Fibroblast of skin of abdomen (primary cell): ENCODE data around the gene DNMT3A.
A peak's percentile ranks its signal among the peaks of the same experiment; 100 is the strongest.

Experiments used
- DNase-seq: peaks from one replicate; pipeline ENCODE4 v3.0.0-alpha.2; 2013

The DNMT3A gene

DNA sequence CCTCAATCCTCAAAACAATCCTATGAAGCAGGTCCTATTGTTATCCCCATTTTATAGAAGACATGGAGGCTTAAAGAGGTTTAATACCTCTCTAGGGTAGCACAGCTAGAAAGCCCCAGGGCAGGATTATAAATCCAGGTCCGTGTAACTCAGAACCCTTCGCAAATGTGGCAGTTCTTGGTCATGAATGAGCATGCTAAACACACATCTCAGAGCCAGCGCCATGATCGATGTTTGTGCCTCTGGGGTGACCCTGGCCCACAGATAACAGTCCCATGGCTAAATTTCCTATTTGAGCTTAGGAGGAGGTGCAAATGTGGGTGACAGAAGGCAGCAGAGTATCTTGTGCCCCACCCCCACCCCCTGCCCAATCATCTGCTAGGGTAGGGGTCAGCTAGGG, 17.5 kb downstream of the DNMT3A start:
- DNase-seq: no peak

DNA sequence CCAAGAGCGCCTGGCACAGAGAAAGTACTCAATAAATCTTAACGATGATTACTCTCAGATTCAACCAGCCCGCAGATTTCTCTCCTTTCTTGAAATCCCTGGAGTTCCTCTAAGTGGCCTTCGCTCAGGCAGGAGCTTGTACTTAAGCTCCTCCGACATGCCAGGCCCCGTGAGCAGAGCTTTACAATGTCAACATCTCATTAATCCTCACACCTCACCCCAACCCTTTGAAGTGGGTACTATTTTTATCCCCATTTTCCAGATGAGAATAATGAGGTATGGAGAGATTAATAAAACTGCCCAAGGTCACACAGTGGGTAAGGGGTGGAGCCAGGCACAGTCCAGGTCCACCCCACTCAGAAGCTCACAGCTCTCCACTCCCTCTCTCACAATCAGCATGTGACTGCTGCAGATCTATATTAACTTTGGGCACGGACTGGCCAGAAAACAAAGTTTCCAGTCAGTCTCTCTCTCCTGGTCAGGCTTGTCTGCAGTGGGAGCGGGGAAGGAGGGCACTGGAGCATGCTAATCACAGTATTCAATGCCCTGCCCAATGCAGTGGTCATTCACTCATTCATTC, 18.0 kb downstream of the DNMT3A start:
- DNase-seq: no peak

DNA sequence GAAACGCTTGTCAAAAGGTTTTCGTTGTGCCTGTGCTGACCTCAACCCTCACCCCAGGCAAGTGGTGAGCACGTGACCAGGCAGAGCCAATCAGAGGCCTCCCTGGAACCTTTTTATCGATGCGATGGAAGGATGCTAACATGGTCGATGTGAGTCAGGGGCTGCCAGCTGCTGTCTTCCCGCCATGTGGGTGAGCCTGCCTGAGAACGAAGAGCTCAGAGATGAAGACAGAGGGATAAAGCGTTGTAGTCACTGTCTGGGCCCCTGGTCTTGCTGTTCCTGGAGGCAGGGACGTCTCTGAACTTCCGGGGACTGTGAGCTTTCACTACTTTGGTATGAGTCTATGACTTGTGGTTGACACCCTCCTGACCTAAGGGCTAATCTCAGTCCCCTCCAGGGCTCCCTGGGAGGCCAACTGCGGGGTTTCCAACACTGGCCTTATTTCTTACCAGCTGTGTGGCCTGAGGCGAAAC, 18.6 kb downstream of the DNMT3A start:
- peak; percentile 44 for DNase-seq

DNA sequence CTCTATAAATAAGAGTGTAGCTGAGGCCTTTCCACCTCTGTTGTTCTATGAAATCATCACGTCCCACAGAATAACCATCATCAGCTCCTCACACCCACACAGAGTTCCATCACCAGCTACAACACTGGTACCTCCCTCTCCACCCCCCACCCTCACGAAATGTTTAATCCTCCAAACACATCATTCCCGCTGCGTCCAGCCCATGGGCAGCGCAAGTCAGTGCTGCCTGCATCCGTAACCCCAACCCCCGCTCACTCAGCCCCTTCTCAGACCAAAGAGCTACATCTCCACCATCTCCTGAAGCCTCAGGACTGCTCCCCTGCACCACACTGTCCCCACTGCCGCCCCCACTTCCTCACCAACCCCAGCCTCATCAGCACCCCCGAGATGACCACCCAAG, 19.4 kb downstream of the DNMT3A start:
- no peak for DNase-seq

DNA sequence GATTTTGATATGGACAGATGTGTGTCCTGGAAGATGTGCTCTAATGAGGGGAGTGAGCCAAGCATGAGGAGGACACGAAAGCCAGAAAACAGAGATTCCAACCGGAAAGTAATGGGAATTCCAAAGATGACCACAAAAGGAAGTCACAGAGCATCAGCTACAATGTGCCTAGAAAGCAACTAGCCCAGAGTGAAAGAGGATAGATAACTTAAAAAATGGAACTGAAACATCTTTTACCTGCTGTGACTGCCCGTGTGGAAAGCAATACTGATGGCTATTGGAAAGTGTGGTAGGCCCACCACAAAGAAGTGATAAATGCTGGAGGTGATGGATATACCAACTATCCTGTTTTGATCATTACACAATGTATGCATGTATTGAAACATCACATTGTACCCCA, 21.6 kb downstream of the DNMT3A start:
- DNase-seq: no peak

DNA sequence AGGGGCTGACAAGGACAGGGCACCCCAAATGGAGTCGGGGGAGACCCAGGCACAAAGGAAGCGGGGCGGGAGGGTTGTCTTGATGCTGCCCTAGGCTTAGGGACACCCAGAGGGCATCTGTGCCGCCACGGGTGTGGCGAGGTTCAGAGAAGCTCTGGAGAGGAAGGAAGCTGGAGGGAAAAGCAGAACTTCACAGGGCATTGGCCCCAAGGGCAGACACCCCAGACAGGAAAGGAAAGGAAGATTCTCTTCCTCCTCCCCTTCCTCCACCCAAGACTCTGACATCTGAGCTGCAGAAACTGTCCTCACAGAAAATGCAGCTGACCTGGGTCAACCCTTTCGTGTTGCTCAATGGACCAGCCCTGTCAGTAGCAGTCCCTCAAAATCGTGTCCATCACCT, 25.6 kb downstream of the DNMT3A start:
- no peak for DNase-seq

DNA sequence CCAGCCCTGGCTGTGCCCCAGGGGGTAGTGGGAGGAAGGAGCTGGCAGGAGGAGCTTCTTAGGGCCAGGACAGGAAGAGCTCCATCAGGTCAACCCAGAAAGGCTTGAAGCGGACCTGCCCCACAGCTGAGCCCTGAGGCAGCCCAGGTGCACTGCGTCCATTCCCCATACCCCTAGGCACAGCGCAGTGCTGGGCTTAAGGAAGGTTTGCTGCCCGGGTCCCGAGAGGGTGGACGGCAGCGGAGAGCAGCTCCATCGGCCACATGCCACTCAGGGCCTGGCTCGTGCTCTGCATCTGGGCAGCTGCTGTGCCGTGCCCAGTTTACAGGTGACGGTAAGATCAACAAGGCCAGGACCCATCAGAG, 26.4 kb downstream of the DNMT3A start:
- no peak for DNase-seq

DNA sequence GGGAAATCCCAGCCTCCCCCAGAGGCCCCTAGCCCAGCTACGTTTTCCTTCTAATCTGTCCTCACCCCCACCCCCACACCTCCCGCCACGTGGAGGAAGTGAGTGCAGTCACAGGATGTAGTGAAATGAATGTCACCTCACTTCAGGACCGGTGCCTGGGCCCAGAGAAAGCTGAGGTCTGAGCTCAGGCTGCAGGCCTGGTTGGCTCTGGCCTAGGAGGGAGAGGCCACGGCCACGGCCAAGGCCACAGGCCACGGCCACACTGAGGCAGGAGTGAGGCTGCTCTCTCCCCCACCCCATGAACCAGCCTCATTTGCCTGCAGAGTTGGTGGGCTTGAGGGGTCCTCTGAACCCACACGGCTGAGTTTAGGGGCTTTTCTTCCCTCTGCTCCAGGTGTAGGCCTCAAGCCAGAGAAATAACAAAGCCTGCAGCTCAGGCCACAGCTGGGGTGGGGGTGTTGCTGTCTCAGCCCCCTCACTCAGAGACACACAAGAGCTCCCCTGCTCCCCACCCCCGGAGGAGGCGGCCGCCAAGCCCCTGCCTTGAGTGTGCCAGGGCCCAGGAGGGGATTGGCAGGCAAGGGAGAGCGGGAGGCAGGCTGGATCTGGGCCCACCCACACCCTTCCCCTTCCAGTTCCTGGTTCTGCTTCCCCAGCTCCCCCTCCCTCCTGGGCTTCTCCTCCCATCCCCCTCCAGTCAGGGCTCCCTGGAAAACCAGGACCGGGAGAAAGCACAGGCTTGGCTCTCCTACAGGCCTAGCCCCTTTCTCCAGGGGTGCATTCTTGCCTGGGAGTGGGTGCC, 27.0 kb downstream of the DNMT3A start:
- DNase-seq: peak; percentile 60

DNA sequence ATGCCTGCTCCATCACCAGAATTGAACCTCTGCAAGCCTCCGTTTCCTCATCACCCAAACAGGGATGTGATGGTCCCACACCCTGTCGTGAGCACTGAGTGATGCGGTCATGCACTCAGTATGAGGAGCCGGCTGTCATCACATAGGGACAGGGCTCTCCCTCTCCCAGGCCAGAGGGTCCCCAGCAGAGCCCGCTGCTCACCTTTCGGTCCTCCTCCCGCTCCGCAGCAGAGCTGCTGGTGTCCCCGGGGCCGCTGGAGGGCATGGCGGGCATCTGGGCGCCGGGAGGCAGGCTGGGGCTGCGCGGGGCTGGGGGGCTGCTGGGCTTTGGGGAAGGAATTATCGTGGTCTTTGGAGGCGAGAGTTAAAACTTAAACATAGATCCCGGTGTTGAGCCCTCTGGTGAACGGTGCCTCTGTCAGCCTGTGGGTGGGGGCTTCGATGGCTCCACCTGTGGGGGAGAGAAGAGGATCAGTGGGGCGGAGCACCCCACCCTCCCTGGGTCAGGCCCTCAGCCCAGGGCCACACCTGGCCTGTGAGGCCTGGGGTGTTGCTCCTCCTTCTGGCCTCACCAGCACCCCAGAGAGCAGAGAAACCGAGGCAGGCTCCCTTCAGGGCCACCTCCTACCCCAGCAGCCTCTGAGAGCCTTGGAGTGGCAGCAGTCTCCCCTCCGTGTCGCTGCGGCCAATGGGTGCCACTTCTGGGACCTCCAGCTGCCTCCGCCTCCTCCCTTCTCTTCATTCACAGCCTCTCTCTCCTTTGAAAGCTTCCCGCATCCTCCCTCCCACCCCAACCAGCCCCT, 27.8 kb downstream of the DNMT3A start:
- no peak for DNase-seq

DNA sequence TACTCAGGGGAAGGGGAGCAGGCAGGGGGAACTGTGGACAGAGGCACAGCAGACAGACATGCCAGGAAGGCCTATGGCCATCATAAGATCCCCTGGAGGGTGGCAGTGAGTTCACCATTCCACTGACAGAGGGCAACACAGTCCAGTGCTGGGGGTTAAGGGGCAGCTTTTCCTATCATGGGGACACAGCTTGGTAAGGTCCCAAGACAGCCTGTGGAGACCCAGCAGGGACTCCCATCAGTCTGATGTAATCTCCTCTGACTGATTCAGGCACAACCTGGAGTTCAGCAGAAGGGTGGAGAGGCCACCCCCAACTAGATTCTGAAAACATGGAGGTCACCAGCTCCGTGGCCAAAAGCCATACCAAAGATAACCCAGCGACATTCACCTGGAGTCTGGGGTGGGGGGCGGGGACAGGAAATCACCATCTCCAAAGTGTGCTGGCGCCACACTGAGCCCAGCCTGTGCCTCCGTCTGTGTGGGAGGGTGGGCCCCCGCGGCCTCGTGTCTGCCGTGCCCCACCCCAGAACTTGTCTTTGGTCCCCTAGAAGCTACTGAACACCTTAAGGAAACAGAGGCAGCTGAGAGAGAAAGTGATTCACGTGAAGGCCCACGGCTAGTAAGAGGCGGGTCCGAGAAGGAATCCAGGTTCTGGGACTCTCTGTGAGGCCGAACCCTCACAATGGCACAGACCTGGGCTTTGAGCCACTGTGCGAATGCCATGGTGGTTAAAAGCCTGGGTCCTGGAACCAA, 28.6 kb downstream of the DNMT3A start:
- no peak for DNase-seq

DNA sequence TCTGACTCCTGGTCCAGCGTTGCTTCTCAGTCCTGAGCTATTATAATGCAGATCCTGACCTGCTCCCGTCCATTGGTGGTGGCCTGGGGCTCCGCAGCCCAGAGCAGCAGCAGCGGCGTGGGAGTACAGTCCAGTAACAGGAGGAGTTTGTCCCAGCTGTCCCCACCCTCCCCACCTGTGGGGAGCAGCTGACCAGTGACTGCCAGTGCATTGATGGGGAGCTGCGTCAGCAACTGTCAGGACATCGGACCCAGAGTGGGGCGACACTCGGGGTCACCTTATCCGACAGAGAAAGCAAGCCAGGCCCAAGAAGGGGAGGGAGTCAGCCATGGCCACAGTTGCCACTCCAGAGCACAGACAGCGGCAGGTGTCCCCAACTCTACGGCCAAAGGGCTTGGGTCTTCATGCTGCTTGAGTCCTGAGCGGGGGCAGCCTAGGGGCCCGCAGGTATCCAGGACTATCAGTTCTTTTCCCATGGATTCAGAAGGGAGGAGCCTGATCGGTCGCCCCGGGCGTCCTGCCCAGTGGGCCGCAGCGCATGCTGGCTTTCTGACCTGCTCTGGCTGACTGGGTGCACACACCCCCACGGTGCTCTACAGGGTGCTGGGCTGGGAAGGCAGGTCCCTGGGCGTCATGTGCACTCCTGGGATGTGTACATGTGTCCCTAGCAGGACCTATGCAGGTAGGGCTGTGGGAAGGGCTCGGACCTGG, 29.7 kb downstream of the DNMT3A start:
- DNase-seq: no peak

DNA sequence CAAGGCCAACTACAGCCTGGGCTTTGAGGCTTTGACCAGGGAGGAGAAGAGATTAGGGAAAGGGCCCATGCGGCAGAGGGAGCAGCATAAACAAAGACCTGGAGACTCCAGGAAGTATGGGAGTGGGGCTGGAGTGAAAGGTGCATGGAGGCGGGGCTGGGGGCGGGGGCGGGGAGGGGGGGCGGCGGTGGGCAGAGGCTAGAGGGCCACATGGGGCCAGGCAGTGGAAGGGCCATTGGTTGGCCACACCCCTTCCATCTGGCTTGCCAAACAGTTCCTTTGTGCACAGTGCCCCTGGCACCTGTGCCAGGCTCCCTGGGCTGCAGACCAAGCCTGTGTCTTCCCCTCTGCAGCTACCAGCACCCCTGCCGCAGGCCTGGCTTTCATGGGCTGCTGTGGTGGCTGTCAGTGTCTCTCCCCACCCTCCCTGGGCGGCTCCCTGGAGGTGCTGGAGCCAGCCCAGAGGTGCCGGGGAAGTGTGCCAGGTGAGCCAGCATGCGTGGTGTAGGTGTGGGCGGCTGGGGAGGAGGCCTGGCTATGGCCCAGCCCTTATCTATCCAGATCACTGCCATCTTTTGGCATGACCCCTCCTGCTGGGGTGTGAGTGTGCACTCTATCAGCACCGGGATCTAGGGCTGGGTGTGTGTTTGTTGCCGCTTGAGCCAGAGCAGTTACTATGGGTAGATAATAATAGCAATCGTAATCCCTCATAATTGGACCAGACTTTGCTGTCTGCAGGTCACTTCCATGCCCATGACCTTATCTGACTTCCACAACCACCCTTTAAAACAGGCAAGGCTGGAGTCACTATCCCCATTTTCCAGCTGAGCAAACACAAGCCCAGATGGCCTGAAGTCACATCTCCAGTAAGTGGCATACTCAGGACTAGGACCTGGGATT, 30.5 kb downstream of the DNMT3A start:
- DNase-seq: no peak

DNA sequence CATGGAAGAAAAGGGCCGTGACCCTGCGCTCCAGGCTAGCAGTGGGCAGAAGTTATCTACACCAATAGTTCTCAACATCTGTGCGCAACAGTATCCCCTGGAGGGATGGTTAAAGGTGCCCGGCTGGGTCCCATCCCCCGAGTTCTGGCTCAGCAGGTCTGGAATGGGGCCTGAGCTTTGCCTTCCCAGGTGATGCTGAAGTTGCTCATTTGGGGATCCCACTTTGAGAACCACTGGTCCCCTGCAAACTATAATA, 31.1 kb downstream of the DNMT3A start:
- DNase-seq: no peak

DNA sequence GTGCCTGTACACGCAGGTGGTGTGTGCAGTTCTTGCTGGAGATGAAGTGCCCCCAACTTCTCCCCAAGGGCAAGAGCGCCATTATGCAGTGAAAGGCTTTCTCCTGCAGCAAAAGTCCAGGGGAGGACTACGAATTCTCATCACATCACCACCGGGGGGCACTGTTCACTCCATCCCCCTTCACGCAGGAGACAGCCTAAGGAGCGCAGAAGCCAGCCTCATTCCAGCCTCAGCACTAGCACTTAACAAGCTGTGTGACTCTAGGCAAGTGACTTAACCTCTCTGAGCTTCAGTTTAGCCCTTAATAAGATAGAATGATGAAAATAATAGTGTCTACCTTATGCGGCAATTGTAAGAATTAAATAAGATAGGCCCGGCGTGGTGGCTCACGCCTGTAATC, 32.3 kb downstream of the DNMT3A start:
- DNase-seq: peak; percentile 48

DNA sequence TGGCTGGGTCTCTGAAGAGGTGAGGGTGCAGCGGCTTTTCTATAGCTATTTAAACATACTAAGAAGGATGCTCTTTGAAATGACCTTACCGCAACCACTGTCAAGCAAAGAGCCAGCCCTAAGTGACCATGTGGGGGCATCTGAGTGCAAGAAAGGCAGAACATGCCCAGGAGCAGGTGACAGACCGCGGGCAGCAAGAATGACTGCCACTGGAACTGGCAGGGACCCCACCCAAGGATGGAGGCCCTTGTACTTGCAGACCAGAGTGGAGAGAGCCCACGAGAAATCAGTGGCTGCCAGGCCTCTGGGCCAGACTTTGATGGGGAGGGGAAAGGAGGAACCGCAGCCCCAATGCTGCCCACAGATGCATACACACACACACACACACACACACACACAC, 33.1 kb downstream of the DNMT3A start:
- no peak for DNase-seq

DNA sequence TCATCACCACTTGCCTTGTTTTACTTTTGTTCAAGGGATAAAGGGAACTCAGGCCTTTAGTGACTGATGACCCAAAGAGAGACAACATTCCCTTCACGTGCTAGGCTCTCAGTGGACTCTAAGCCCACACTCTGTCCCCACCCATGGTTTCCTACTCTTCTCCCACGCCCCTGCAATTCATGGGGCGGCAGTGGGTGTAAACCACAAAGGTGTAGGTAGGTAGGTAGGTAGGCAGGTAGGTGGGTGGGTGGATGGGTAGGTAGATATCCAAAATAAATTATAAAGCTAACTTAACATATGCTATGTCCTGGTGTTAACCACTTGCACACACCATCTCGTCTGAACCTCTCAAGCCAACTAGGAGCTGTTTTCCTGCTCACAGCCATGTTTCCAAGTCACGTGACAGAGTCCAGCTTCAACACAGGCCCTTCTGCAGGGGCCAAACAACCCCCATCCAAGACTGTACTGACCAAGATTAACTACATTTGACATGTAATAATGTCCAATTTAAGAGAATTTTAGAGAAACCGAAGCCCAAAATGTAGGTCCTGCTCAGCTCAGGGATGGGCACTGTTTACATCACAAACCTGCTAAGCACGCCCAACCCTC, 33.7 kb downstream of the DNMT3A start:
- no peak for DNase-seq

DNA sequence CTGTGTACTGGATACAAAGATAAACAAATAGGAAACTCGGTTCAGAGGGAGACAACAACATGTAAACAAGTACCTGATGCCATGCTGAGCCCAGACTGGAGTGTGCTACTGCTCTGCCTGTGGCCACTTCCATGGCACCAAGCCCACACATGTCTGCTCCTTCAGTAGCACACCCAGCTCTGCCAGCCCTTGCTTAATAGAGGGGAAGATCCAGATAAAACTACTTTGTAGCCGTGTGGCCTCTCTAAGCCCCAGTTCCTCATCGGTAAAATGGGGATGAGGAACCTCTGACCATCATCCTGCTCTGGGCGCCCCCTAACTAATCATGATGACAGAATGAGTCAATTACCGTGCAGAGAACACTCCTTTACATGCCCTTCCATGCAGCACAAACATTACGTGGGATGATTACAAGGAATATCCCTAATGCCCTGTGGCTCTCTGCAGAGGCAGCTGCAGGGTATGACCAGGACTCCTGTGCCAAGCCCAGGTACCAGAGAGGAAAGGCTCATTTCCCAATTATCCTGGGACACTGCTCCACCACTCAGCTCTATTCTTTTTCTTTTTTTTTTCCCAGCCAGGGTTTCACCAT, 34.9 kb downstream of the DNMT3A start:
- no peak for DNase-seq

DNA sequence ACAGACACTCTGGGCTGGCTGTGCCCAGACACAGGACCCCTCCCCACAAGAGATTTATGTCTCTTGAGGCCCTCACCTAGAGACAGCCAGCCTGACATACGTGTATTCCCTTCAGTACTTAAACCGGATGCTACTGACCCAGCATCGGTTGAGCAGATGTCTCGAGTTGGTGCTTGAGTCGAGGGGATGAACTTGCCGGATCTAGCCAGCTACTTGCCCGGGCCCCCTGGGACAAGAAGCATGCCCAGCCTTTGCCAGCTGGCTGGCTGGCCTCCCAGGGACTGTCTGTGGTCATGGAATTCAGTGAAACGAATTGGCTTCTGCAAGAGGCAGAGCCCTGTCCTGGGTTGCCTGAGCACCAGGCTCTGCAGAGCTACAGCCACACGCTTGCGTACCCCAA, 36.0 kb downstream of the DNMT3A start:
- DNase-seq: peak; percentile 56

DNA sequence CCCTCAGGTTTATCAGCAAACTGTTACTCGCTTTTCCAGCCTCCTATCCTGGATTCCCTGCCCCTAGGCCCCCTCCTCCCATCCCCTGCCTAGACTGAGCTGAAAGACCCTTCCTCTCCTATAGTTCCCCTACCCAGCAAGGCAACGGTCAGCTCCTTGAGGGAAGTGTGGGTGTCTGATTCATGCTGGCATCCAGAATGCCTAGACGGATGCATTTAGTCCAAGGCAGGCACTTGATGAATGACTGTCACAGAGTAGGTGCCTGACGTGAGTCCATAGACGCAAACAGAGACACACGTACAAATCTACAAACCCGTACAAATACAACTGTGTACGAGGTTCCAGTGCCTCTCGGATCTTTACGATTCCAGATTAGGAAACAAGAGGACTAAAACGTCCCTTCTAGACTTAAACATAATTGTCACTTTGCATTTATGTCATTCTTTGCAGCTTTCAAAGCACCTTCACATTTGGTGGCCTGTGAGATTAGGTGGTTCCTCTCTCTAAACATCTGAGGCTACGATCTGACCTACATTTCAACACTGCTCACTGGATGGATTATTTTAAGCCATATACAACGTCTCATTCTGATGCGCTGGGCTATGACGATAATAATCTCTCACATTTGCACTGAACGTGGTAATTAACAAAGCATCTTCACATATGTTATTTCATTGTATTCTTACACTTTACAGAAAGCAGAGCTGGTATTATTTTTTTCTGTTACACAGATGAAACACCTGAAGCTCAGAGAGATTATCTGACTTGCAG, 36.7 kb downstream of the DNMT3A start:
- DNase-seq: no peak

DNA sequence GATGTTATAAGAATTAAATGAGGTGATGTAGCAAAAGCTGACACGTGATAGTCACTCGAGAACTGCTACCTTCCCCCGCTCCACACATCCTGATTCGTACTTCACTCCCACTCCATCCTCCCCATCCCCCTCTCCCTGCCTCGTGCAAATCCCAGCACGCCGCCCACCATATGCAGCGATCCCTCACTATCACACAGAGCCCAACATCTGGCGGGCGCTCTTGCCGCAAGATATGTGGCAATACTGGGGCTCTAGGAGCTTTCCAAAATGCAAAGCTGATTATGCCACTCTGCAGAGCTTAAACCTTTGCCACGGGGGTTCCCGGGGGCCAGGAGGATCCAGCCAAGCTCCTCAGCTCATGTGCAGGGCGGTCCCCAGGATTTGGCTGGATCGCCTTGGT, 37.4 kb downstream of the DNMT3A start:
- peak; percentile 45 for DNase-seq
